HEK293 (cell line): ENCODE results near the gene IL36G.

ENCODE experiments used
- CTCF ChIA-PET: fragments of 350-600 bp; formaldehyde crosslinking; extraction: SDS; loops from one replicate; lab custom pipeline; 2021; ENCODE audit warnings: antibody characterized with exemption; lab: Yijun Ruan, JAX
- POLR2A ChIA-PET: fragments of 300-600 bp; formaldehyde crosslinking; extraction: SDS; loops from one replicate; lab custom pipeline; 2020; ENCODE audit warnings: antibody characterized with exemption, inconsistent platforms; lab: Yijun Ruan, JAX
- H3K27ac ChIP-seq: fragments of 200-500 bp; sonication (Bioruptor generic); 2 replicates; pipeline ENCODE4 v1.5.1; 2014; ENCODE audit warnings: low read depth, low read length, control low read depth, inconsistent platforms; ENCODE audit errors: extremely low read depth
- H3K36me3 ChIP-seq, 2 experiments: fragments of 200-500 bp in 1 of 2; sonication (Bioruptor generic) in 1 of 2; 1 replicate in 1 of 2; 2 replicates in 1 of 2; pipeline ENCODE4 v1.5.1; 2014 to 2017; ENCODE audit warnings: inconsistent platforms in 2 of 2, low read length in 2 of 2; ENCODE audit not compliant: control insufficient read depth in 2 of 2, insufficient read depth in 1 of 2
- H3K4me1 ChIP-seq: fragments of 200-500 bp; sonication (Bioruptor generic); 2 replicates; pipeline ENCODE4 v1.5.1; 2014; ENCODE audit warnings: mild to moderate bottlenecking, low read length, inconsistent platforms; ENCODE audit not compliant: control insufficient read depth, insufficient read depth
- H3K4me3 ChIP-seq: 2 replicates; pipeline ENCODE4 v1.5.1; 2011; ENCODE audit warnings: low read depth, mild to moderate bottlenecking, control low read depth, low read length, moderate library complexity
- H3K9me3 ChIP-seq: fragments of 200-500 bp; sonication (Bioruptor generic); 2 replicates; pipeline ENCODE4 v1.5.1; 2014; ENCODE audit warnings: low read depth, low read length, inconsistent platforms; ENCODE audit not compliant: control insufficient read depth, insufficient read depth
- GFI1B ChIP-seq: fragments of 450-650 bp; formaldehyde crosslinking; IDR thresholded peaks from 2 replicates; pipeline ENCODE4 v1.5.1; 2016; ENCODE audit warnings: missing biosample characterization, missing genetic modification characterization
- GLIS2 ChIP-seq: fragments of 450-650 bp; formaldehyde crosslinking; IDR thresholded peaks from 2 replicates; pipeline ENCODE4 v1.5.1; 2016; ENCODE audit warnings: missing biosample characterization, missing genetic modification characterization
- HOXD13 ChIP-seq: sonication (generic); formaldehyde crosslinking; IDR thresholded peaks from 2 replicates; pipeline ENCODE4 v1.8.0; 2022; ENCODE audit warnings: missing genetic modification reagents, borderline replicate concordance
- KLF7 ChIP-seq: fragments of 450-650 bp; formaldehyde crosslinking; IDR thresholded peaks from 2 replicates; pipeline ENCODE4 v1.5.1; 2016; ENCODE audit warnings: missing biosample characterization, missing genetic modification characterization, borderline replicate concordance
- SCRT2 ChIP-seq: fragments of 450-650 bp; formaldehyde crosslinking; IDR thresholded peaks from 2 replicates; pipeline ENCODE4 v1.5.1; 2016; ENCODE audit warnings: missing biosample characterization, missing genetic modification characterization
- ZBTB6 ChIP-seq: fragments of 450-650 bp; formaldehyde crosslinking; IDR thresholded peaks from 2 replicates; pipeline ENCODE4 v1.5.1; 2017; ENCODE audit warnings: missing biosample characterization, missing genetic modification characterization
- ZFHX2 ChIP-seq: fragments of 450-650 bp; formaldehyde crosslinking; conservative IDR thresholded peaks from 2 replicates; pipeline ENCODE4 v1.5.1; 2016; ENCODE audit warnings: missing biosample characterization, missing genetic modification characterization
- ZNF114 ChIP-seq: fragments of 450-650 bp; formaldehyde crosslinking; IDR thresholded peaks from 2 replicates; pipeline ENCODE4 v1.5.0; 2017; ENCODE audit warnings: missing biosample characterization, missing genetic modification characterization
- ZNF18 ChIP-seq: fragments of 450-650 bp; formaldehyde crosslinking; IDR thresholded peaks from 2 replicates; pipeline ENCODE4 v1.5.1; 2016; ENCODE audit warnings: missing biosample characterization, missing genetic modification characterization
- ZNF404 ChIP-seq: fragments of 450-650 bp; formaldehyde crosslinking; IDR thresholded peaks from 2 replicates; pipeline ENCODE4 v1.5.1; 2017; ENCODE audit warnings: missing biosample characterization, missing genetic modification characterization
- ZNF623 ChIP-seq: fragments of 450-650 bp; formaldehyde crosslinking; IDR thresholded peaks from 2 replicates; pipeline ENCODE4 v1.5.1; 2016; ENCODE audit warnings: missing biosample characterization, missing genetic modification characterization
- ZNF629 ChIP-seq: fragments of 450-650 bp; formaldehyde crosslinking; IDR thresholded peaks from 2 replicates; pipeline ENCODE4 v1.5.1; 2017; ENCODE audit warnings: missing biosample characterization, missing genetic modification characterization
- ZNF658 ChIP-seq: fragments of 450-650 bp; formaldehyde crosslinking; IDR thresholded peaks from 2 replicates; pipeline ENCODE4; 2016; ENCODE audit warnings: missing biosample characterization, missing genetic modification characterization
- ZNF701 ChIP-seq: fragments of 450-650 bp; formaldehyde crosslinking; IDR thresholded peaks from 2 replicates; pipeline ENCODE4 v1.5.1; 2016; ENCODE audit warnings: missing biosample characterization, missing genetic modification characterization
- ZNF777 ChIP-seq: fragments of 450-650 bp; formaldehyde crosslinking; IDR thresholded peaks from 2 replicates; pipeline ENCODE4 v1.5.1; 2017; ENCODE audit warnings: missing biosample characterization, missing genetic modification characterization, borderline replicate concordance
- ZNF791 ChIP-seq: fragments of 450-650 bp; formaldehyde crosslinking; IDR thresholded peaks from 2 replicates; pipeline ENCODE4 v1.5.1; 2016; ENCODE audit warnings: missing biosample characterization, missing genetic modification characterization
- ZSCAN23 ChIP-seq: fragments of 450-650 bp; formaldehyde crosslinking; IDR thresholded peaks from 2 replicates; pipeline ENCODE4 v1.5.1; 2016; ENCODE audit warnings: missing biosample characterization, missing genetic modification characterization
- TF ChIP-seq, protein P1 (sequence below): fragments of 450-650 bp; formaldehyde crosslinking; IDR thresholded peaks from 2 replicates; pipeline ENCODE4 v1.5.1; 2017; ENCODE audit warnings: missing biosample characterization, missing genetic modification characterization
- TF ChIP-seq, protein P2 (sequence below): fragments of 450-650 bp; formaldehyde crosslinking; IDR thresholded peaks from 2 replicates; pipeline ENCODE4 v1.5.0; 2017; ENCODE audit warnings: missing biosample characterization, missing genetic modification characterization, borderline replicate concordance
- TF ChIP-seq, protein P3 (sequence below): fragments of 450-650 bp; formaldehyde crosslinking; IDR thresholded peaks from 2 replicates; pipeline ENCODE4 v1.5.1; 2017; ENCODE audit warnings: missing biosample characterization, missing genetic modification characterization

Gene IL36G

GRCh38 chr2:113015655-113016054, 37.8 kb downstream of the IL36G start (continued):
- TF ChIP-seq, protein P1, sequence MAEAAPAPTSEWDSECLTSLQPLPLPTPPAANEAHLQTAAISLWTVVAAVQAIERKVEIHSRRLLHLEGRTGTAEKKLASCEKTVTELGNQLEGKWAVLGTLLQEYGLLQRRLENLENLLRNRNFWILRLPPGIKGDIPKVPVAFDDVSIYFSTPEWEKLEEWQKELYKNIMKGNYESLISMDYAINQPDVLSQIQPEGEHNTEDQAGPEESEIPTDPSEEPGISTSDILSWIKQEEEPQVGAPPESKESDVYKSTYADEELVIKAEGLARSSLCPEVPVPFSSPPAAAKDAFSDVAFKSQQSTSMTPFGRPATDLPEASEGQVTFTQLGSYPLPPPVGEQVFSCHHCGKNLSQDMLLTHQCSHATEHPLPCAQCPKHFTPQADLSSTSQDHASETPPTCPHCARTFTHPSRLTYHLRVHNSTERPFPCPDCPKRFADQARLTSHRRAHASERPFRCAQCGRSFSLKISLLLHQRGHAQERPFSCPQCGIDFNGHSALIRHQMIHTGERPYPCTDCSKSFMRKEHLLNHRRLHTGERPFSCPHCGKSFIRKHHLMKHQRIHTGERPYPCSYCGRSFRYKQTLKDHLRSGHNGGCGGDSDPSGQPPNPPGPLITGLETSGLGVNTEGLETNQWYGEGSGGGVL (tag by site-specific recombination), result no peak
- TF ChIP-seq ZNF404, result no peak
- TF ChIP-seq, all 188 proteins: peak for 0

GRCh38 chr2:113018509-113018908, 40.7 kb downstream of the IL36G start:
- POLR2A ChIA-PET, result no interaction called here
- no peaks in the 10 kb centered on the region for H3K9me3 ChIP-seq

GRCh38 chr2:113021312-113021711, 43.5 kb downstream of the IL36G start:
- ChIA-PET CTCF (no interaction called here), POLR2A (no interaction called here)
- no peak overlapping the region for H3K27ac ChIP-seq
- no peaks in the 10 kb centered on the region for H3K36me3 ChIP-seq
- H3K4me3 ChIP-seq, result no peak overlapping the region
- H3K4me1 ChIP-seq, result no peaks in the 10 kb centered on the region
- H3K9me3 ChIP-seq, result no peaks in the 10 kb centered on the region
- TF ChIP-seq, protein P2, sequence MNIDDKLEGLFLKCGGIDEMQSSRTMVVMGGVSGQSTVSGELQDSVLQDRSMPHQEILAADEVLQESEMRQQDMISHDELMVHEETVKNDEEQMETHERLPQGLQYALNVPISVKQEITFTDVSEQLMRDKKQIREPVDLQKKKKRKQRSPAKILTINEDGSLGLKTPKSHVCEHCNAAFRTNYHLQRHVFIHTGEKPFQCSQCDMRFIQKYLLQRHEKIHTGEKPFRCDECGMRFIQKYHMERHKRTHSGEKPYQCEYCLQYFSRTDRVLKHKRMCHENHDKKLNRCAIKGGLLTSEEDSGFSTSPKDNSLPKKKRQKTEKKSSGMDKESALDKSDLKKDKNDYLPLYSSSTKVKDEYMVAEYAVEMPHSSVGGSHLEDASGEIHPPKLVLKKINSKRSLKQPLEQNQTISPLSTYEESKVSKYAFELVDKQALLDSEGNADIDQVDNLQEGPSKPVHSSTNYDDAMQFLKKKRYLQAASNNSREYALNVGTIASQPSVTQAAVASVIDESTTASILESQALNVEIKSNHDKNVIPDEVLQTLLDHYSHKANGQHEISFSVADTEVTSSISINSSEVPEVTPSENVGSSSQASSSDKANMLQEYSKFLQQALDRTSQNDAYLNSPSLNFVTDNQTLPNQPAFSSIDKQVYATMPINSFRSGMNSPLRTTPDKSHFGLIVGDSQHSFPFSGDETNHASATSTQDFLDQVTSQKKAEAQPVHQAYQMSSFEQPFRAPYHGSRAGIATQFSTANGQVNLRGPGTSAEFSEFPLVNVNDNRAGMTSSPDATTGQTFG (tag by site-specific recombination), result no peak
- TF ChIP-seq GFI1B (tag by site-specific recombination) (no peak), ZBTB6 (no peak), ZNF701 (tag by site-specific recombination) (no peak), ZNF18 (no peak), ZFHX2 (no peak), ZNF658 (tag by site-specific recombination) (no peak), ZSCAN23 (tag by site-specific recombination) (no peak), HOXD13 (CRISPR knock-in tag) (no peak), ZNF777 (tag by site-specific recombination) (no peak), ZNF114 (tag by site-specific recombination) (no peak), GLIS2 (tag by site-specific recombination) (no peak), ZNF791 (no peak), SCRT2 (tag by site-specific recombination) (no peak)
- TF ChIP-seq, protein P3, sequence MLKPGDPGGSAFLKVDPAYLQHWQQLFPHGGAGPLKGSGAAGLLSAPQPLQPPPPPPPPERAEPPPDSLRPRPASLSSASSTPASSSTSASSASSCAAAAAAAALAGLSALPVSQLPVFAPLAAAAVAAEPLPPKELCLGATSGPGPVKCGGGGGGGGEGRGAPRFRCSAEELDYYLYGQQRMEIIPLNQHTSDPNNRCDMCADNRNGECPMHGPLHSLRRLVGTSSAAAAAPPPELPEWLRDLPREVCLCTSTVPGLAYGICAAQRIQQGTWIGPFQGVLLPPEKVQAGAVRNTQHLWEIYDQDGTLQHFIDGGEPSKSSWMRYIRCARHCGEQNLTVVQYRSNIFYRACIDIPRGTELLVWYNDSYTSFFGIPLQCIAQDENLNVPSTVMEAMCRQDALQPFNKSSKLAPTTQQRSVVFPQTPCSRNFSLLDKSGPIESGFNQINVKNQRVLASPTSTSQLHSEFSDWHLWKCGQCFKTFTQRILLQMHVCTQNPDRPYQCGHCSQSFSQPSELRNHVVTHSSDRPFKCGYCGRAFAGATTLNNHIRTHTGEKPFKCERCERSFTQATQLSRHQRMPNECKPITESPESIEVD (tag by site-specific recombination), result no peak
- TF ChIP-seq, protein P1 (tag by site-specific recombination), result no peak

More at GRCh38 chr2:113018509-113018908, 40.7 kb downstream of the IL36G start:
- H3K4me3 ChIP-seq, result no peak overlapping the region
- no peaks in the 10 kb centered on the region for H3K4me1 ChIP-seq
- no peaks in the 10 kb centered on the region for H3K36me3 ChIP-seq
- CTCF ChIA-PET, result no interaction called here
- H3K27ac ChIP-seq, result no peak overlapping the region
- no peak for TF ChIP-seq KLF7 (tag by site-specific recombination)
- peak; percentile 66 for TF ChIP-seq ZNF623
- TF ChIP-seq ZNF629 (tag by site-specific recombination), result no peak
